Right lobe of liver (tissue), 6 donors: ENCODE data around the gene SPC24. TPM values are rescaled to one million over a fixed set of nuclear protein-coding genes. Genes with fewer than 3 reads are reported as not detected.

Source experiments
- ATAC-seq, 4 donors: fragments of 200-7000 bp; cut with Tn5 transposase; one replicate each; pipeline ENCODE4 v1.9.1; 2020; ENCODE audit warnings: mild to moderate bottlenecking in 4 of 4, moderate library complexity in 4 of 4
- DNase-seq, 3 donors: peaks; one replicate each; pipeline ENCODE4 v3.0.0-alpha.2; 2020
- H3K27ac ChIP-seq, 3 donors: fragments of 200-600 bp; one replicate each; pipeline ENCODE4 v1.8.0; 2022
- H3K27me3 ChIP-seq, 2 donors: fragments of 200-600 bp; one replicate each; pipeline ENCODE4 v1.8.0; 2022
- H3K36me3 ChIP-seq, 4 donors: fragments of 200-600 bp; sonication (generic) in 1 of 4; one replicate each; pipeline versions ENCODE4 v1.5.1 to v1.8.0; 2017 to 2022; ENCODE audit warnings: control low read depth in 1 of 4
- H3K4me1 ChIP-seq, 4 donors: fragments of 200-600 bp; sonication (generic) in 1 of 4; one replicate each; pipeline versions ENCODE4 v1.5.1 to v1.8.0; 2017 to 2022; ENCODE audit warnings: control low read depth in 1 of 4
- H3K4me3 ChIP-seq, 3 donors: fragments of 200-600 bp; one replicate each; pipeline ENCODE4 v1.8.0; 2022
- H3K9me3 ChIP-seq, 4 donors: fragments of 200-600 bp; sonication (generic) in 1 of 4; one replicate each; pipeline versions ENCODE4 v1.5.1 to v1.8.0; 2017 to 2022; ENCODE audit warnings: control low read depth in 1 of 4
- CTCF ChIP-seq, 4 donors: fragments of 200-600 bp in 3 of 4; fragments of 450-650 bp in 1 of 4; IDR thresholded peaks; one replicate each; pipeline versions ENCODE4 v1.5.1 to v1.8.0; 2016 to 2022; ENCODE audit warnings: antibody characterized with exemption in 4 of 4, mild to moderate bottlenecking in 2 of 4
- POLR2A ChIP-seq: fragments of 450-650 bp; IDR thresholded peaks from one replicate; pipeline ENCODE4 v1.6.1; 2017; ENCODE audit warnings: antibody characterized with exemption, mild to moderate bottlenecking
- WGBS: methylation state at CpG from one replicate; pipeline ENCODE4 v1.1.6; 2018; ENCODE audit warnings: low coverage, low lambda C conversion rate; ENCODE audit not compliant: insufficient coverage; ENCODE audit errors: missing lambda C conversion rate; 5-methylcytosine and 5-hydroxymethylcytosine counted together
- intact Hi-C, 2 donors: fragments of 100-400 bp; cut with DNase I; formaldehyde crosslinking; loops; one replicate each; pipeline versions ENCODE4 v1.11.2 to v1.14.1; 2022
- total RNA-seq, 6 experiments: library from RNA; depleted of rRNA in 2 of 6; stranded (reverse); fragments of >200 nt in 2 of 6; fragmentation: NEBNext Ultra II Directional in 3 of 6; extraction: Animal tissue kit (Norgen Biotek cat#: 25700) in 3 of 6; gene quantifications; one replicate each; pipeline versions ENCODE4 v1.1.0 to v1.2.4, GENCODE V29; 2016 to 2023
- donor health status: DM: no; HTN: yes; CAD: no.
- donor health status: DM: no; HTN: no; CAD: no.
- donor health status: DM: no; HTN: no; CAD: no.
- donor health status: DM: no; HTN: yes; CAD: no.
- donor health status: DM: no; HTN: yes; CAD: no.

Gene SPC24
- total RNA-seq, 6 experiments from 2014 or later = 0.90 to 3.8 (median 2.2) TPM

DNA sequence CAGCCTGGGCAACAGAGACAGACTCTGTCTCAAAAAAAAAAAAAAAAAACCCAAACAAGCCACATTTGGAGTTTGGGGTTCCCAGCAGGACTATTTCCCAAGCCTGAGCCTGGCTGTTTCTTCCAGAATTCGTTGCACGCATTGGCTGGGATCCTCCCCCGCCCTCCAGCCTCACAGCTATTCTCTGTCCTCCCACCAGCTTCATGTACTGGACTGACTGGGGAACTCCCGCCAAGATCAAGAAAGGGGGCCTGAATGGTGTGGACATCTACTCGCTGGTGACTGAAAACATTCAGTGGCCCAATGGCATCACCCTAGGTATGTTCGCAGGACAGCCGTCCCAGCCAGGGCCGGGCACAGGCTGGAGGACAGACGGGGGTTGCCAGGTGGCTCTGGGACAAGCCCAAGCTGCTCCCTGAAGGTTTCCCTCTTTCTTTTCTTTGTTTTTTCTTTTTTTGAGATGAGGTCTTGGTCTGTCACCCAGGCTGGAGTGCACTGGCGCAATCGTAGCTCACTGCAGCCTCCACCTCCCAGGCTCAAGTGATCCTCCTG lies 39.6 kb downstream of the SPC24 start:
- Histone ChIP-seq H3K27ac (no peak overlapping the region), H3K9me3 (no peaks in the 10 kb centered on the region), H3K4me3 (no peak overlapping the region), H3K4me1 (peaks cover 0 to 18% (median 6%) of the 10 kb centered on the region in 4 donors), H3K27me3 (no peaks in the 10 kb centered on the region), H3K36me3 (peaks cover 13 to 98% (median 58%) of the 10 kb centered on the region in 4 donors)
- WGBS = 85% methylated on average over 3 of the region's 11 CpGs
- no peak for ATAC-seq
- TF ChIP-seq CTCF (IDR thresholded peaks at IDR 0.05) = no peak
- TF ChIP-seq POLR2A = no peak
- intact Hi-C loops = loop anchor here in 1 of 2 donors (10.0 kb wide), 1 partner anchor 81 kb away; no protein-coding TSS in a partner anchor
- no peak for DNase-seq

GRCh38 chr19:11115042-11115441 lies 40.5 kb downstream of the SPC24 start:
- intact Hi-C loops = loop anchor here in 1 of 2 donors (10.0 kb wide), 1 partner anchor 80 kb away; no protein-coding TSS in a partner anchor
- Histone ChIP-seq H3K27me3 (no peaks in the 10 kb centered on the region), H3K27ac (peak overlapping the region in 1 of 3 donors; percentile 53), H3K9me3 (no peaks in the 10 kb centered on the region), H3K4me3 (no peak overlapping the region), H3K4me1 (peaks cover 0 to 18% (median 6%) of the 10 kb centered on the region in 4 donors), H3K36me3 (peaks cover 13 to 98% (median 60%) of the 10 kb centered on the region in 4 donors)
- TF ChIP-seq CTCF (IDR thresholded peaks at IDR 0.05) (no peak), POLR2A (no peak)
- 69% methylated on average over 5 of the region's 5 CpGs for WGBS
- peak in 3 of 4 donors; percentile 17 to 36 (median 19) for ATAC-seq
- DNase-seq = no peak

DNA sequence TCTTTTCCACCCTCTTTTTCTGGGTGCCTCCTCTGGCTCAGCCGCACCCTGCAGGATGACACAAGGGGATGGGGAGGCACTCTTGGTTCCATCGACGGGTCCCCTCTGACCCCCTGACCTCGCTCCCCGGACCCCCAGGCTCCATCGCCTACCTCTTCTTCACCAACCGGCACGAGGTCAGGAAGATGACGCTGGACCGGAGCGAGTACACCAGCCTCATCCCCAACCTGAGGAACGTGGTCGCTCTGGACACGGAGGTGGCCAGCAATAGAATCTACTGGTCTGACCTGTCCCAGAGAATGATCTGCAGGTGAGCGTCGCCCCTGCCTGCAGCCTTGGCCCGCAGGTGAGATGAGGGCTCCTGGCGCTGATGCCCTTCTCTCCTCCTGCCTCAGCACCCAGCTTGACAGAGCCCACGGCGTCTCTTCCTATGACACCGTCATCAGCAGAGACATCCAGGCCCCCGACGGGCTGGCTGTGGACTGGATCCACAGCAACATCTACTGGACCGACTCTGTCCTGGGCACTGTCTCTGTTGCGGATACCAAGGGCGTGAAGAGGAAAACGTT lies 42.4 kb downstream of the SPC24 start:
- DNase-seq (no peak), ATAC-seq (no peak)
- Histone ChIP-seq H3K9me3 (no peaks in the 10 kb centered on the region), H3K27ac (peak overlapping the region in 1 of 3 donors; percentile 53), H3K4me3 (no peak overlapping the region), H3K36me3 (peaks cover 9 to 100% (median 62%) of the 10 kb centered on the region in 4 donors), H3K4me1 (peaks cover 0 to 18% (median 6%) of the 10 kb centered on the region in 4 donors), H3K27me3 (no peaks in the 10 kb centered on the region)
- TF ChIP-seq CTCF (IDR thresholded peaks at IDR 0.05) (no peak), POLR2A (no peak)
- WGBS = 84% methylated on average over 17 of the region's 27 CpGs
- intact Hi-C loops = loop anchor here in 1 of 2 donors (10.0 kb wide), 1 partner anchor 78 kb away; no protein-coding TSS in a partner anchor

GRCh38 chr19:11111771-11112144 lies 43.8 kb downstream of the SPC24 start:
- Histone ChIP-seq H3K36me3 (peaks cover 14 to 100% (median 62%) of the 10 kb centered on the region in 4 donors), H3K27ac (no peak overlapping the region), H3K27me3 (no peaks in the 10 kb centered on the region), H3K4me3 (no peak overlapping the region), H3K4me1 (peaks cover 0 to 18% (median 6%) of the 10 kb centered on the region in 4 donors), H3K9me3 (no peaks in the 10 kb centered on the region)
- ATAC-seq = peak in 3 of 4 donors; percentile 1 to 3 (median 3)
- WGBS = 80% methylated on average over 2 of the region's 8 CpGs
- intact Hi-C loops = loop anchor here in 1 of 2 donors (10.0 kb wide), 1 partner anchor 77 kb away; no protein-coding TSS in a partner anchor
- DNase-seq = no peak
- TF ChIP-seq POLR2A (no peak), CTCF (IDR thresholded peaks at IDR 0.05) (no peak)
